NCI-H1694 treated with DMSO at 0.1 percent for 48 hours (cell line): ENCODE results near the gene OPRL1.
A peak's percentile ranks its signal among the peaks of the same experiment; 100 is the strongest.

ENCODE experiments used
- DNase-seq: peaks from one replicate; lab custom pipeline; 2025; lab: John Stamatoyannopoulos, UW

OPRL1 gene

DNA sequence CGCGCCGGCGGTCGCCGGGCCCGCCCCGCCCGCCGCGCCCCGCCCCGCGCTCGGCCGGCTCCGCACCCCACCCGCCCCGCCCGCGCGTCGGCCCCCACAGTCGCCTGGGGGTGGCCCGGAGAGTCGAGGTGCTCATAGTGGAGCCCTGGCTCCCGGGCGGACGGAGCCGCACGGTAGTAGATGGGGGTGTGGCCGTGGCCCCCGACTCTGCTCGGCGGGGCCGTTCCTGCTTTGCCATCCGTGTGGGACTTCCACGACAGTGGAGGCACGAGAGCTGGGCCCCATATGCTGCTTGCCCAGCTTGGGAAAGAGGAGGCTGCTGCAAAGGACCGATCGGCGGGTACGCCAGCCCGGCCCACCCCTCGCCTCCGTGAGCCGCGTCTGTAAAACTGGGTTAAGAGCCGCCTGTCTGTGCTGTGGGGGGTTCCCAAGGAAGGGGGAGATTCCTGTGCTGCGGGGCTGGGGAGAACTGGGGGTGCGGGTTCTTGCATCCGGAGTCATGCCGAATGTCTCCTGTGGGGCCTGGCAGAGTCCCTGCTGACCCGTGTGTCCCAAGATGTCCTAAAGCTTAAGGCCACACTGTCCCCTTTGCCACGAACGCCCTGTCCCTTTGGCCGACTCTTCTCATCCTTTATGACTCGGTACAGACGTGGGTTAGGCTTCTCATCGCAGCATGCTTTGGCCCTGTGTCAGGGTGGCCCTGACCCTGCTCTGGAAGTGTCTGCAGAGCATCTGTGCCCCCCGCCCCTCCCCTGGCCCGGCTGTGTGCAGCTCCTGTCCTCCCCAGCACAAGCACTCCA, at the start of gene OPRL1:
TSS of gene OPRL1 (plus strand) at position 70 of the 800 bp plus-strand sequence. CDS start 12,639 bp downstream, outside the sequence.
- DNase-seq: no peak

DNA sequence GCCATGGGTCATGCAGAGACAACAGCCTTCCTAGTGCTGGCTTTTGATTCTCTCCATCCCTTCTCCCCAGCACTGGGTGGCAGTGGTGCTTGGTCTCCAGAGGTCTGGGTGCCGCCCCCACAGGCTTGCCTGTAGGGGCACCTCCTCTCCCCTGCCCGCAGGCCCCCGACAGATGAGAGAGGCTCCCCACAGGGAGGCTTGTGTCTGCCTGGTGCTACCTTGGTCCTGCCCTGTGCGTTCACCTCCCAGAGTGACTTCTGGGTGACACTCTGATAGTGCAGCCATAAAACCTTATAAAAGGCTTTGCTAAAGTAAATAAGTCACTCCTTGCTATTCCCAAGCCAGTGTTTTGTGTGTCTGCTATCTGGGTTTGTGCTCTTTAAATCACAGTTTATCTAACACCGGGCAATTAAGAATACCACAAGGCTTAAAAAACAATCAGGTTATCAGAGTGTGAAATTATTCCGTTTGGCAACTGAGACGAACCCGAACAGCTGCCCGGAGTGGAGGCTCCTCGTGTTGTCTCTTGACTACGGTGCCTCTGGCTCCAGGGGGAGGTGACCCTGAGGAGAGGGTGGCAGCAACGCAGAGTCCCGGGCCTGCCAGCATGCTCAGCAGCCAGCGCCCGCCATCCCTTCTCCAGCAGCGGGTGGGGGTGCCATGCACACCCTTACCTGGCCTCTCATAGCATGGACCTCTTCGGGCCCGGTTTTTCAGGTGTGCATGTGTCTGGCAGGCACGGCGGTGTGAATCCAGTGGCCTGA, 49.3 kb upstream of the OPRL1 start:
- DNase-seq: no peak

DNA sequence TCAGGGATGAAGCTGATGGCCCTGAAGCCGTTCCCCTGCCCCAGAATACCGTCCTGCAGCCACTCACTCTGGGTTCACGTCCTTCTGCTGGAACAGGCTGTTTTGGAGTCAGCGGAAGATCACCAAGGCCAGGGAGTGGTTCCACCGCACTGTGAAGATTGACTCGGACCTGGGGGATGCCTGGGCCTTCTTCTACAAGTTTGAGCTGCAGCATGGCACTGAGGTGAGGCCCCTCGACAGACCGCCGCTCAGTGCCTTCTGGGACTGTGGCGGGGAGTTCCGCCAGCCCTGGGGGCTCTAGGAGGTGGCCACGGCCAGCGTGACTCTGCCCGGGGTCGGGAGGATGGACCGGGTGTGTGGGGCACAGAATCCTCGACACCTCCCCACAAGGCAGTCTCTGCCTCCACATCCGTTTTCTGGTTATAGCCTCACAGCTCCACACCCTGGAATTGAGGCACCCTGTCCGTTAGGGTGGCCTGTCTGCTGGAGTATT, 48.0 kb upstream of the OPRL1 start:
- DNase-seq: no peak

DNA sequence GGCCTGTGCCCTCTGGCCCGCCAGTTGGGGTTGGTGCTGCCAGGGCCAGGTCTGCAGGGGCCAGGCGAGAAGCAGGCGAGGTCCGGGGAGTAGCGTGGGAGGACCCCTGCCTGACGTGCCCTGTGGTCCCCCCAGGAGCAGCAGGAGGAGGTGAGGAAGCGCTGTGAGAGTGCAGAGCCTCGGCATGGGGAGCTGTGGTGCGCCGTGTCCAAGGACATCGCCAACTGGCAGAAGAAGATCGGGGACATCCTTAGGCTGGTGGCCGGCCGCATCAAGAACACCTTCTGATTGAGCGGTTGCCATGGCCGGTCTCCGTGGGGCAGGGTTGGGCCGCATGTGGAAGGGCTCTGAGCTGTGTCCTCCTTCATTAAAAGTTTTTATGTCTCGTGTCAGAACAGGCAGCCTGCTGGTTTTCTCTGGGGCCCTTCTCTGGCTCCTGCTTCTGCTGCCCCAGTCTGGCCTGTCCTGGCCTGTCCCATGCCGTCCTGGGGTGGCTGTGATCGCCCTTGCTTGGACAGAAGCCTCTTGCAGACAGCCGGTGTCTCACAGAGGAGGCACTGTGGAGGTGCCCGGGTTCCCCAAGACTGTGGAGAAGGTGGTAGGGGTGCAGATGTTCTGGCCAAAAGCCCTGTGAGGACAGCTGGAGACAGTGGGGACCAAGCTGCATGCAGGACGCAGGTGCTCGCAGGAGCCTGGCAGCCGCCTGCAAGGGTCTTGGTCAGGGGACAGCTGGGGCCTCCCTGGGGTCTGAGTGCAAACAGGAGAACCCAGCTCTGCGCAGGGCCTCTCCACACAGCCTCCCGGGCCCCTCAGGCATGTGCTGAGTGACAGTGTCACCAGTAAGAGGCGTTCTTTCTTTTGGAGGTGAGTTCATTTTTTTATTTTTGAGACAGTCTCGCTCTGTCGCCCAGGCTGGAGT, 46.9 kb upstream of the OPRL1 start:
- no peak for DNase-seq

DNA sequence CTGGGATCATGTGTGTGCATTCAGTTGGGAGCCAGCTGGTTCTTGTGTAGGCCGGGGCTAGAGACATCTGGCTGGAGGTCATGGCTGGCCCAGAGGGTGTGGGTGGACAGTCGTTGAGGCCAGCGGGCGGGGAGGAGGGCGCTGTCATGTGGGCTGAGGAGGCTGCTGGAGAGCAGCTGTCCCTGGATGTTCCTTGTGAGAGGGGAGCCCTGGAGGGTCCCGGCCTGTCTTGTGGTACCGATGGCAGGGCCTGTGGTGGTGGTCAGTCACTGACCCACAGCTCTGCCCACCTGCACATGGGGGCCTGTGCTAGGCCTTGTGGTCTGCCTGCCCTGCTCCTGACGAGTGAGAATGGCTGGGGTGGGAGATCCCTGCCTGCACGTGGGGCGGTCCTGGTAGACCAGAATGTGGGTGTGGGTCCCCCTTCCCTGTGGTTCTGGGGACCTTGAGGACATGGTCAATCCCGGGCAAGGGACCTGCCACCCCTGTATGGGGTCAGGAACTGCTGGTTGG, 45.8 kb upstream of the OPRL1 start:
- DNase-seq: no peak

DNA sequence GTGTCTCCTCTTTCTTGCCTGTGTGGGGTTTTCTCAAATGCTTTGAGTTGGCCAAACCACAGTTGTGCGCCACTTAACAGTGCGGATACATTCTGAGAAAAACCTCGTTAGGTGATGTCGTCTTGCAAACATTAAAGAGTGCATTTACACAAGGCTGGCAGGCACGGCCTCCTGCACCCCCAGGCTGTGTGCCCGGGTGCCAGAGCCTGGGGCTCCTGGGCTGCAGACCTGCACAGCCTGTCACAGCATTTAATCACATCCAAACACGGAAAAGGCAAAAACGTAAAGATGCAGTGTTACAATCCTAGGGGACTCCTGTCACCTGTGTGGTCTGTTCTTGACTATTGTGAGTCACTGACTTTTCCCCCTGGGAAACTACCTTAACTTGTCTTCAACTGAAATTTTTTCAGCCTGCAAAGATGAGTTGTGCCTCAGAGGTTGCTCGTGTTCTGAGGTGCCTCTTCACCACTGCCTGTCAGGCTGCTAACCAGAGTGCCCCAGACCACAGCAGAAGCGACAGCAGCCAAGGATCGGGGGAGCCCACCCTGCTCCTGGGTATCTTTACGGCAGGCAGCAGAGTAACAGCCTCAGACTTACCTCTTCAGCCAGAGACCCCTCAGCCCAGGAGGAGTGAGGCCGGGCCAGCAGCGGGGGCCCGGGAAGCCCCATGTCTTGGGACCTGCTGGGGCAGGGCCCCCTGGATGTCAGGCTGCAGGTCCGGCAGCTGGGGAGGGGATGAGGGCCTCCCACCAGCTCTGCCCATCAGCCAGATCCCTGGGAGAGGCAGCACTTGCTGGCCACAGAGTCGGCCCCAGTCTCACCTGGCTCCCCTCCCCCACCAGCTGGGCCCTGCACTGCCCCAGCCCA, 44.6 kb upstream of the OPRL1 start:
- DNase-seq: no peak

DNA sequence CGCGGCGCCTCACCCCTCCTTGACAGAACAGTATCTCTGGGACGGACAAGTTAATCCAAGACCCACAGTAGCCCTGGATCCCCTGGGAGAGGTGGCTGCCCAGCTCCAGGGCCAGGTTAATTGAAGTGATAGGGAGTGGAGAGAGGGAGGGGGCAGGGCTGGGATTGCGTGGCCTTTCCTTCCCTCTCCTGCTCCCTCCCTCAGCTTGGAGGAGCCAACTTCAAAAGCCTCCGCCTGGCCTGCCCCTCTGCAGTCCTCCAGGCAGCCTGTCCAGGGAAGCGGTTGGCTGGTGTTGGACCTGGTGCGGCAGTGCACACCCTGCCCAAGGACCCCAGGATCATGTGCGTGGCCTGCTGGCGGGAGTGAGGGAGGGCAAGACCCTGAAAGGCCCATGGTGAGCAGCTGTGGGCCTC, 43.9 kb upstream of the OPRL1 start, which contains the start of gene C20orf204:
TSS of gene C20orf204 (plus strand) at position 250 of the 413 bp plus-strand sequence. CDS start at position 392, 142 bp downstream.
- no peak for DNase-seq

DNA sequence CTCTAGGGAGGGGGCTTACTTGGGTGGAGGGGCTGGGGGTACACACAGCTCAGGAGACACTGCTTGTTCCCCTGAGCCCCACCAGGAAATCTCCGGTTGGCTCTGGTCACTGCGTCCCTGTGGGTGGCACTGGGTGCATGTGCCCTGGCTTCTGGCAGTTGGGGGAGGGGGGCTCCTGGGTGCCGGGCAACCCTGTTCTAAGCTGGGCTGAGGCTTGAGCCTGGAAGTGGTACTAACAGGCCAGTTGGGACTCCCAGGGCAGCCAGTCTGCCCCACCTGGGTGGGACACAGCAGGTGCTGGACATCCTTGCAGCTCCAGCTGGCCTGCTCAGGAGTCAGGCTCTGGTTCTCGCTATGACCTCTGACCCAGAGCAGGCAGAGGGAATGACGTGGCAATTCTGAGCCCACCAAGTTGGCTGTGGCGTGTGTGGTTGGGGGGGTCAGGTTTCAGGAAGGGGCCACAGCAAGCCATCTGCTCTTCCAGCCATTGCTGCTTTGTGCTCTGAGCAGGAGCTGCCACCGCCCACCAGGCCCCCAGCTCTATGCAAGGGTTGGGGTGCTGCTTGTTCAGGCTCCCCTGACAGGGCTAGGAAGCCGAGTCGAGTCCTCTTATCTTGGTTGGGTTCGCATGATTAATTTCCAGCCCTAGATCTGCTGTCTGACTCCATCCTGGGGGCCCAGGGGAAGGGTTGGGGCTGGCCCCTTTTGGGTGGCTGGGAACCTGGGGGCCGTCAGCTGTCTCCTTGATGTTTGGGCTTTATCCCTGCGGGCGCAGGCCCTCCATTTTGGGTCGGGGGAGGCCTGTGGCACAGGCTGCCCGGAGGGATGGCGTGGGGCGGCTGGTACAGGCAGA, 43.3 kb upstream of the OPRL1 start:
- DNase-seq: no peak

DNA sequence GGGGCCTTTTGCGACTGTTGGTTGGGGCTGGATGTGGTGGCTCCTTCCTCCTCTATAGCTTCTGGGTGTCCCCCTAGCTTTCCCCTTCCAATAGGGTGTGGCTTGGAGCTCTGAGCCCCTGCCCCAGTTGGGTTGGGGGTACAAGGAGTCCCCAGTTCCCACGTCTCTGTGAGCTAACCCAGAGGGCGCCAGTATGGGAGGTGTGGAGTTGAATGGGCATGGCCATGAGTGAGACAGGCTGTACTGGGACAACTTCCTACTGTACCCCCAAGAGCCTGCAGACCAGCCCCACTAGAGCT, 42.7 kb upstream of the OPRL1 start:
- DNase-seq: no peak

DNA sequence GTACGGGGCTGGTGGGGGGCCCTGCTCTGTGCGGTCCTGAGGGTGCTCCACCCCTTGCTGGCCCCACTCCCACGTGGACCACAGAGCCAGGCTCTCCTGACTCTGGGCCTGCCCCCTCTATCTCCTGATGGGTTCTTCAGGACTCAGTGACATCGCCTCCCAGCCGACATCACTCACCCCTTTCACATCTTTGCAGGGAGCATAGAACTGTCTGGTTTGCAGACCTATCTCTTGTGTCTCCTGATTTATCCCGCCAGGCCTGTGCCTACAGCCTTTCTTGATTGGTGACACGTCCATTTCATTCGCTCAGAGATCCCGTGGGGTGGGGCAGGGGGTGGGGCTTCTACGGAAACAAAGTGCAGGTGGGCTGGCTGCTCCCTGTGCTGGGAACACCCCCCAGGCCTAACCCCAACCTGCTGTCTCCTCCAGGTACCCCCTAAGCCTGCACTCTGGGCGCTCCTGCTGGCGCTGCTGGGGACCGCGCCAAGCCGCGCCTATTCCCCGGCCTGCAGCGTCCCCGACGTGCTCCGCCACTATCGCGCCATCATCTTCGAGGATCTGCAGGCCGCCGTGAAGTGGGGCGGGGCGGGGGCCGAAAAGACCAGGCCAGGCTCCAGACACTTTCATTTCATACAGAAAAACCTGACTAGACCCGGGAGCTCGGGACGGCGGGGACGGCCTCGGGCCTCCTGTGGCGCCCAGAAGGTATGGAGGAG, 42.2 kb upstream of the OPRL1 start:
- DNase-seq: no peak

DNA sequence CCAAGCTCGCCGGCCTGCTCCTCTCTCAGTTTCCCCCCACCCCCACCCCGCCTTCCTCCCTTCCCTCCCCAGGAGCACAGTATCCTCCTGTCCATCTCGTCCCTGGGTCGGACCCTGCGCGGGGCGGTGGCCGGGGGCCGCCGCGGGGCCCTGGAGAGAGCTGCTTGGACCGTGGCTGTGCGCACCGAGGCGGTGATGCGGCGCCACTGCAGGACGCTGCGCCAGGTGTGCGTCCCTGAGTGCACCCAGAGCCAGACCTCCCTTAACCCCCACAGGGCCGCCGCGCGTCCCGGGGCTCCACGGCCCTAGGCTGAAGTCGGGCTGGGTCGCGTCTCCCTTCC, 41.7 kb upstream of the OPRL1 start:
- no peak for DNase-seq

DNA sequence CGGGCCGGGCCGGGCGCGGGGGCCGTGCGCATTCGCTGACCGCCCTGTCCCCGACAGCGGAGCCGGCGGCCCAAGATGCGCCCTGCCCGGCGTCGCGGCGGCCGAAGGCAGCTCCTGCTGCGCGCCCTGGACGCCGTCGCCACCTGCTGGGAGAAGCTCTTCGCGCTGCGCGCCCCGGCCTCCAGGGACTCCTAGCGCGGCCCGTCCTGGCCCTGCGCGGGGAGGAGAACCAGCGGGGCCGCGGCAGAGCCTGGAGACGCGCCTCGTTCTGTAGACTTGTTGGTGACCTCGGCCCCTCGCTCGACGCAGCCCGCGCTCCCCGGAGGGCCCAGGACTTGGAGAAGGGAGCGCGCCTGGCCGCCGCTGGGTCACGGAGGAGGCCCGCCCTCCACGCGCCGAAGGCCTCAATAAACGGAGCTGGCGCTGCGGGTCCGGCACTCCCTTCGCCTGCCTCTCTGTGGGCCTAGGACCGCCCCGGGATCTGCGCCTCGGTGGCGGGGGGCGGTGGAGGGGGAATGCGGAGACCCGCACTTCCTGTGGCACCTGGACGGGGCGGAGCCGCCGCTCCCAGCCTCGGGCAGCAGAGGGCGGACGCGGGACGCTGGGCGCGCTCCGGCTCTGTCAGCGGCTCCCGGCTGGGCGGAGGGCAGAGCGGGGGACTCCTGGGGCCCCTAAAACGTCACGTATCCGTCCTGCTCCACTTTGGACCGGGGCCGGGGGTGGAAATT, 41.2 kb upstream of the OPRL1 start:
- peak; percentile 42 for DNase-seq

DNA sequence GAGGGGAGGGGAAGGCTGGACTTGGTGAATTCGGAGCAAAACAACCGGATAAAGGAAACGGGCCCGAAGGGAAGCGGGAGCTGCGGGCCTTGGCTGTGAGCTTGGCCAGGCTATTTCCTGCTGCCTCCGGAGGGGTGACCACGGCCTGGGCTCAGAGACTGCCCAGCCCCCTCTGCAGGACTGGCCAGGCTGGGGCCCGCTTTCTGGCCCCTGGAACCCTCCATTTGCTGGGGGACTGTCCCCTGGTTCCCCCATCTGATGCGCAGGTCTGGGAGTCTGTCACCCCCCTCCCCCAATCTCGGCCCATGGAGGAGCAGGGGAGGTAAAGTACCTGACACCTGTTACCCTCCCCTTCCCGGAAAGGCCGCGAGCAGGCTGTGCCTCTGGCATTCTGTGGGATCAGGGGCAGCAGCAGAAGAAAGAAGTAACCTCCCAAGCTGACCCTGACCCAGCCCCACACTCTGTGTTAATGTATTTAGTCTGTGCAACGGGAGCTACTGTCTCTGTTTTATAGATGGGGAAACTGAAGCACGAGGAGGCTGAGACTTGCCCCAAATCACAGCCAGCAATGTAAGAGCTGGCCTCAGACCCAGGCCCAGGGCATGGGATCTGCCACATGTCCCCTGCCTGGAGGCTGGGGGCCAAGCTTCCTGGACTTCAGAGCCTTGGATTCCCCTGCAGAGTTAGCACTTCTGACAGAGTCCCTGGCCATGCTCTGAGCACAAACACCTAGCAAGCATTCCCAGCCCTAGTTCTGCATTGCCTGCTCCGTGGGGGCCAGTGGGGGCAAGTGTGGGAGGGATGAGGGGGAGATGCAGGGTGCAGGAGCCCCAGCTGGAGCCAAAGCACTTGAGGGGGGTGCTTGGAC, 40.4 kb upstream of the OPRL1 start:
- DNase-seq: no peak

DNA sequence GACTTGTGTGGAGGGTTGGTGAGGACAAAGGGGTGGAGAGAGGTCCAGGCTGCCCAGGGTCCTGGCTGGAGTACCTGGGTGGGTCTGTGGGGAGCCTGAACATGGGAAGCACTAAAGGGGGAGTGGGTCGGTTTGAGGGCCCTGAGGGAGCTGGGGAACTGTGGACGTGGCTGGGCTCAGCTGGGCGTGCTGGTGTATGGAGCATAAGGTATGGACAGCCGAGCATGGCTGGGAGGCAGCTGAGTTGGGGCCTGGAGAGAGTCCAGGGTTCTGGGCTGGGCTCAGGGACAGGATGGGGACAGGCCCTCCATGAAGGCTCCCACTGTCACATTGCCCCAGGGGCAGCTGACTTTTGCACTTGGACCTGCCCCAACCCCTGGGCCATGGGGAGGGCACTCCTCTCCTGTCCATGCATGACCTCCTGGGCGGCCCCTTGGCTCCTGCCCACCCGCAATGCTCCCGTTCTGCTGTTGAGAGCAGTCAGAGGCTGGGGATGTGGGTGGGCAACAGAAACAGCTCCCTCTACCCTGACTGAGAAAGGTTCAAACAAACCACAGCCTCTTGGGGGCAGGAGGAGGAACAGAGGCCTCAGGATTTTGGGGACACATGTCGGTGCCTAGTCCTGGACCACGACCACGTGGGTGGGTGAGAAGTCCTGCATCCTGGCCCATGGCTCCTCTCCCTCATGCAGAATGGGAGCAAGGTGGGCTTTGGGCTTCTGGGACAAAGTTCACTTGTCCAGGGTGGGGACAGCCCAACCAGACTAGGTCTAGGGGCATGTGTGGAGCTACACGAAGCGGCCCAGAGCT, 39.4 kb upstream of the OPRL1 start:
- DNase-seq: no peak

DNA sequence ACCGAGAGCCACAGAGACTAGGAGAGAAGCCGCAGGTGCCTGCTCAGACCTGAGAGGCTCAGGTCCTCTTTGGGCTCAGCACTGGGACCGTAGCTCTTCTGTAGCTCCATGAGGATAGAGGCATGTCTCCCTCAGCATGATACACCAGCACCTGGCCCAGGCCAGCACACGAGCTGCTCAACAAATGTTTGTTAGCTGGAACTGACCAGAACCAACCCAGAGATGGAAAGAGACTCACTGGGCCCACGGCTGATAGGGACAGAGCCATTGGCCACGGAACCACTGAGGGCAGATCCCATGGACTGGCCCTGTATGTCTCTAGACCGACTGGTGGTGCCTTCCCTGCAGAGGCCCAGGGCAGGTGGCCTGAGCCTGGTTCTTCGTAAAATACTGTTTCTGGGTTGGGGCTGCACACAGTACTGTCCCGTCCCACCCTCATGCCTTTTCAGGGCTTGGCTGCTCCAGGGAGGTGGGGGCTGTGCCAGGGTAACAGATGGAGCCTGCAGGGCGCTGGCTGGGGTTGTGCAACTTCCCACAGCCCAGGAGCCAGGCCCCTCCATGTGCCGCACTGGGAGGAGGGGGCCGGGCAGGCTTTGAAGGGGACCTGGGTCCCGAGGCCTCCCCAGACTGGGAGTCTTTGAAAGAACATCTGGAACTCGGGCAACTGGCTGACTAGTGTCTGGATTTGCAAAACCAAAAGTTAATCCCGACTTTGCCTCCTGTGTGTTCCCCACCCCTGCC, 38.7 kb upstream of the OPRL1 start:
- peak; percentile 51 for DNase-seq

DNA sequence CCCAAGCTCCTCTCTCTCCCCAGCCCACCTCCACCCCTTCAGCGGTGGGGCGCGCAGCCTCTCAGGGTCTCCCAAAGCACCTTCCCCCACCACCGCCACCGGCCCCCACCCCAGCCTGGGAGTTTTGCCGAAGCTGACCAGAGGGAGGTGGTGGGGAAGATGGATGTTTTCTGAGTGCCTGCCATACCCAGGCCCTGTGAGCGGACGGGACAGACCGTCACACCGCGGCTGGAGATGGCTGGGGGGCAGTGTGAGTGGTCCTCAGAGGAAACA, 38.2 kb upstream of the OPRL1 start:
- no peak for DNase-seq
